GM20000 (cell line): Measurements from ENCODE around the gene SHC4.

Experiments
- DNase-seq: peaks from one replicate; pipeline ENCODE4 v3.0.0; 2012; ENCODE audit warnings: low spot score
- TF ChIP-seq, protein P1 (sequence below): IDR thresholded peaks from 2 replicates; pipeline ENCODE4 v1.5.1; 2012; ENCODE audit warnings: mild to moderate bottlenecking, control low read depth; ENCODE audit errors: extremely low read depth, missing control alignments

The SHC4 gene

DNA sequence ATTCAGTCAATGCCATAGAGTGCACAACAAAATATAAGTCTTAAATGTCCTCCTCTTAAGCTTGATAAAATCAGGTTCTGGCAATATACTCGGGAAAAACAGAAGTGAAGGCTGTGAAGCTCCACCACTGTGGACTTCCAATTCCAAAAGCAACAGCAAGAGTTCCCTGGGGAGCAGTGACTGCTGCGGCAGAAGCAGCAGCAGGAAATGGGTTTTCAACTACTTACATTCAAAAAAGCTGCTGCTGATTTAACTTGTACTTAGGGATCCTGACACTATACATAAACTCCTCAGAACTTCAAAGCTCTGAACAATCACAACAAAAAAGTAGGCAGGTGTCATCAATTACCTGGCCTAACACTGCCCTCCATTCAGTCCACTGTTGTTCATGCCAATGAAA lies 157.6 kb downstream of the SHC4 start:
- TF ChIP-seq, protein P1, sequence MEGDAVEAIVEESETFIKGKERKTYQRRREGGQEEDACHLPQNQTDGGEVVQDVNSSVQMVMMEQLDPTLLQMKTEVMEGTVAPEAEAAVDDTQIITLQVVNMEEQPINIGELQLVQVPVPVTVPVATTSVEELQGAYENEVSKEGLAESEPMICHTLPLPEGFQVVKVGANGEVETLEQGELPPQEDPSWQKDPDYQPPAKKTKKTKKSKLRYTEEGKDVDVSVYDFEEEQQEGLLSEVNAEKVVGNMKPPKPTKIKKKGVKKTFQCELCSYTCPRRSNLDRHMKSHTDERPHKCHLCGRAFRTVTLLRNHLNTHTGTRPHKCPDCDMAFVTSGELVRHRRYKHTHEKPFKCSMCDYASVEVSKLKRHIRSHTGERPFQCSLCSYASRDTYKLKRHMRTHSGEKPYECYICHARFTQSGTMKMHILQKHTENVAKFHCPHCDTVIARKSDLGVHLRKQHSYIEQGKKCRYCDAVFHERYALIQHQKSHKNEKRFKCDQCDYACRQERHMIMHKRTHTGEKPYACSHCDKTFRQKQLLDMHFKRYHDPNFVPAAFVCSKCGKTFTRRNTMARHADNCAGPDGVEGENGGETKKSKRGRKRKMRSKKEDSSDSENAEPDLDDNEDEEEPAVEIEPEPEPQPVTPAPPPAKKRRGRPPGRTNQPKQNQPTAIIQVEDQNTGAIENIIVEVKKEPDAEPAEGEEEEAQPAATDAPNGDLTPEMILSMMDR = no peak
- DNase-seq = no peak

GRCh38 chr15:48805591-48805990 lies 158.1 kb downstream of the SHC4 start:
- TF ChIP-seq, protein P1 = no peak
- no peak for DNase-seq

GRCh38 chr15:48803877-48804276 lies 159.8 kb downstream of the SHC4 start:
- TF ChIP-seq, protein P1 = no peak
- DNase-seq = no peak

DNA sequence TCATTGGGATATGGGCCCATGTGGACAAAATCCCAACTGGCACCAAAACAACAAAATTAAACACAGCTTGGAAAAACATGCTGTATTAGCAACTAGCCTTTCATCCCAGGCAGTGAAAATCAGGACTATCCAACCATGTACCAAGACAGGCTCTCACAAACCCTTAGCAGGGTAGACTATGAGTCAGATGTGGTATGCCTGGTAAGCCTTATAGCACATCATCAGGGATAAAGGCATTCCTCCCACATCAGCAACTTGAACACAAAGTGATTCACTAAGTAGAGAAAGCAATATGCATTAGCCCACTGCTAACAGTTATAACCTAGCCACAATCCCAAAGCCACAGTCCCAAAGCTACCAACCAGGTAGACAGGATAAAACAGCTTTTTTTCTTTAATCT lies 160.9 kb downstream of the SHC4 start:
- no peak for DNase-seq
- TF ChIP-seq, protein P1 = no peak

DNA sequence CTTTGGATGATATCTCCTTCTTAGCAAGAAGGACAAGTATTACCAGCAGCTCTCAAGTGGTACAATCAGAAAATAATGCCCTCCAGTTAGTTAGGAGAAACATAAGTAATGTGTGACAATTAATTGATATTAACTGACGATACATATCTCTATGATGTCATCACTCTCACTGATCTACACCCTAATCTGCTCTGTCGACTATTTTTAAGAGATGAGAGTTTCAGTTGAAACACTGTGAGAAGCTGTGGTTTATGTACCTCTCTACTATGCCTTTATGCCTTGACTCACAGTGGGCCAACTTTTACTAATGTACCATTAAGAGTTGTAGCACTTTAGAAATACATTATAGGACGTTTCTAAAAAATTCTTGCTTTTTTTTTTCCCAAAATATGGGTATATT lies 161.5 kb downstream of the SHC4 start:
- peak; percentile 22 for DNase-seq
- TF ChIP-seq, protein P1 = no peak

- TF ChIP-seq, protein P1 = peak; percentile 38
- DNase-seq = no peak
These were observed 162.8 kb downstream of the SHC4 start for GRCh38 chr15:48800811-48801455.

DNA sequence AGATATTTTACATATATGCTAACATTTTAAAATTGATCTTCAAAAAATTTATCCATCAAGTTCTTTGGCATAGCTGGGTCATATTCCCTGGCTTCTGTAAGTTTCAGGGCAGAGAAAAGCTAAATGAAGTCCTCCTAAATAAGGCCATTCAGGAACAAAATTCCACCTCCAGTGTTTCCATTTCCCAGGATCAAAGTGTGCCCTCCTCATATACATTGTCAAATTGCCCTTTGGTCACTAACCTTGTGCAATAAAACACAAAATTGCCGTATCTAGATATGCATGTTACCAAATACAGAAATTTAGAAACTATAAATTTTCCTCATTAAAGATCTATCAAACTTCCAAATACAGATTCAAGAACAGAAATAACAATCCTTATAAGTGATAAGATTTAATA lies 163.5 kb downstream of the SHC4 start:
- no peak for DNase-seq
- TF ChIP-seq, protein P1 = no peak
